GM06990 (cell line): ENCODE data around the gene LDLRAD4.

ENCODE experiments used
- DNase-seq: peaks from one replicate; pipeline ENCODE4 v3.0.0-alpha.2; 2011; ENCODE audit not compliant: insufficient read length; ENCODE audit errors: extremely low read depth
- H3K27me3 ChIP-seq: replicated peaks from 2 replicates; pipeline ENCODE4 v1.6.0; 2011; ENCODE audit warnings: low read length; ENCODE audit not compliant: control insufficient read depth, insufficient read depth
- H3K36me3 ChIP-seq: 2 replicates; pipeline ENCODE4 v1.5.1; 2011; ENCODE audit warnings: low read length; ENCODE audit not compliant: control insufficient read depth, insufficient read depth
- H3K4me3 ChIP-seq: replicated peaks from 2 replicates; pipeline ENCODE4 v1.5.1; 2011; ENCODE audit warnings: low read depth, mild to moderate bottlenecking, control low read depth, low read length
- CTCF ChIP-seq: IDR thresholded peaks from 2 replicates; pipeline ENCODE4 v1.5.1; 2011; ENCODE audit warnings: low read length, control low read depth, mild to moderate bottlenecking, inconsistent platforms; ENCODE audit not compliant: insufficient read depth, poor library complexity, severe bottlenecking

LDLRAD4 gene

GRCh38 chr18:13518382-13518781, 299.8 kb downstream of the LDLRAD4 start:
- no peaks in the 10 kb centered on the region for H3K27me3 ChIP-seq
- no peak for TF ChIP-seq CTCF
- DNase-seq = no peak
- no peak overlapping the region for H3K4me3 ChIP-seq
- H3K36me3 ChIP-seq = no peaks in the 10 kb centered on the region

- H3K27me3 ChIP-seq = no peaks in the 10 kb centered on the region
- no peak for DNase-seq
- no peaks in the 10 kb centered on the region for H3K36me3 ChIP-seq
- TF ChIP-seq CTCF = no peak
- H3K4me3 ChIP-seq = no peak overlapping the region
These were observed 301.7 kb downstream of the LDLRAD4 start for GRCh38 chr18:13520306-13520705.

- H3K27me3 ChIP-seq = no peaks in the 10 kb centered on the region
- DNase-seq = no peak
- no peak for TF ChIP-seq CTCF
- no peaks in the 10 kb centered on the region for H3K36me3 ChIP-seq
- no peak overlapping the region for H3K4me3 ChIP-seq
These were observed 302.2 kb downstream of the LDLRAD4 start for GRCh38 chr18:13520741-13521140.

GRCh38 chr18:13521418-13521817, 302.9 kb downstream of the LDLRAD4 start:
- Histone ChIP-seq H3K4me3 (no peak overlapping the region), H3K36me3 (no peaks in the 10 kb centered on the region), H3K27me3 (no peaks in the 10 kb centered on the region)
- DNase-seq = no peak
- no peak for TF ChIP-seq CTCF

GRCh38 chr18:13522256-13522655, 303.7 kb downstream of the LDLRAD4 start:
- no peaks in the 10 kb centered on the region for H3K36me3 ChIP-seq
- no peak for TF ChIP-seq CTCF
- no peak for DNase-seq
- no peak overlapping the region for H3K4me3 ChIP-seq
- H3K27me3 ChIP-seq = no peaks in the 10 kb centered on the region
